K562 (cell line): ENCODE data around the gene RMND5B. TPM values are rescaled to one million over a fixed set of nuclear protein-coding genes. Genes with fewer than 3 reads are reported as not detected.

Experiments
- ATAC-seq: fragments of 200-7000 bp; cut with Tn5 transposase; 3 replicates; pipeline ENCODE4 v1.9.1; 2020; ENCODE audit warnings: moderate library complexity
- BruUV-seq: library from RNA; stranded (reverse); fragments of 400-500 nt; replicated peaks from 2 replicates; lab custom pipeline; 2021; lab: Mats Ljungman, UMichigan
- CTCF ChIA-PET: fragments of 300-600 bp; formaldehyde crosslinking; extraction: SDS; loops from one replicate; lab custom pipeline; 2021; ENCODE audit warnings: low intra/inter-chr PET ratio; lab: Yijun Ruan, JAX
- POLR2A ChIA-PET: fragments of 300-600, 350-650 bp; sonication (Branson Sonifier 250); formaldehyde crosslinking; extraction: SDS; loops from one replicate; lab custom pipeline; 2021; ENCODE audit warnings: antibody characterized with exemption, inconsistent platforms; lab: Yijun Ruan, JAX
- DNase-seq, 4 experiments: peaks; one replicate each; pipeline versions ENCODE4 v3.0.0 to v3.0.0-alpha.2; 2011 to 2018; ENCODE audit warnings: low spot score in 3 of 4, mixed read lengths in 3 of 4; ENCODE audit errors: extremely low read depth in 1 of 4
- FAIRE-seq: peaks from 2 replicates; lab custom pipeline; 2011; peaks lifted over from hg19 to GRCh38; lab: Jason Lieb, UNC
- H2AFZ ChIP-seq: 2 replicates; pipeline ENCODE4 v1.6.0; 2011; ENCODE audit warnings: low read depth, low read length, control low read depth, inconsistent platforms
- H3K27ac ChIP-seq: fragments of 200-600 bp; 3 replicates; pipeline ENCODE4 v1.8.0; 2011; ENCODE audit warnings: low read depth, mild to moderate bottlenecking, control low read depth, inconsistent platforms, low read length, moderate library complexity, mixed read lengths; ENCODE audit errors: extremely low read depth
- H3K27me3 ChIP-seq, 2 experiments: fragments of 300-600 bp in 1 of 2; 2 replicates in 1 of 2; 3 replicates in 1 of 2; pipeline versions ENCODE4 v1.6.0 to v1.8.0; 2011; ENCODE audit warnings: inconsistent platforms in 2 of 2, low read length in 2 of 2, mild to moderate bottlenecking in 1 of 2, mixed read lengths in 1 of 2, moderate library complexity in 1 of 2; ENCODE audit not compliant: control insufficient read depth in 2 of 2, insufficient read depth in 2 of 2
- H3K36me3 ChIP-seq: fragments of 300-600 bp; 3 replicates; pipeline ENCODE4 v1.8.0; 2011; ENCODE audit warnings: mild to moderate bottlenecking, low read length, inconsistent platforms; ENCODE audit not compliant: control insufficient read depth, insufficient read depth
- H3K4me1 ChIP-seq, 2 experiments: fragments of 200-600 bp in 1 of 2; replicated peaks in 1 of 2; 2 replicates in 1 of 2; 3 replicates in 1 of 2; pipeline versions ENCODE4 v1.5.1 to v1.8.0; 2011; ENCODE audit warnings: inconsistent platforms in 2 of 2, low read length in 2 of 2, mild to moderate bottlenecking in 1 of 2, mixed read lengths in 1 of 2, moderate library complexity in 1 of 2; ENCODE audit not compliant: control insufficient read depth in 2 of 2, insufficient read depth in 2 of 2
- H3K4me2 ChIP-seq: 2 replicates; pipeline ENCODE4 v1.6.1; 2011; ENCODE audit warnings: low read length, control low read depth, inconsistent platforms, mixed read lengths; ENCODE audit not compliant: insufficient read depth
- H3K4me3 ChIP-seq: fragments of 200-600 bp; sonication (generic), shearing (Covaris generic); 2 replicates; pipeline ENCODE4 v1.5.1; 2016; ENCODE audit warnings: control low read depth, inconsistent platforms
- H3K79me2 ChIP-seq: fragments of 200-600 bp; 3 replicates; pipeline ENCODE4 v1.8.0; 2011; ENCODE audit warnings: low read length, inconsistent platforms; ENCODE audit not compliant: control insufficient read depth, insufficient read depth
- H3K9ac ChIP-seq, 2 experiments: 2 replicates each; pipeline versions ENCODE4 v1.6.0 to v1.6.1; 2011; ENCODE audit warnings: low read depth in 2 of 2, low read length in 2 of 2, control low read depth in 1 of 2, inconsistent platforms in 1 of 2, mild to moderate bottlenecking in 1 of 2, mixed read lengths in 1 of 2; ENCODE audit not compliant: insufficient read depth in 1 of 2
- H3K9me1 ChIP-seq: one replicate; pipeline ENCODE4 v1.6.0; 2011; ENCODE audit warnings: inconsistent platforms, mild to moderate bottlenecking, low read length, moderate library complexity; ENCODE audit not compliant: control insufficient read depth, insufficient read depth
- H3K9me3 ChIP-seq: replicated peaks from 2 replicates; pipeline ENCODE4 v1.5.1; 2011; ENCODE audit warnings: low read depth, low read length, inconsistent platforms; ENCODE audit not compliant: control insufficient read depth, insufficient read depth
- H4K20me1 ChIP-seq: replicated peaks from 2 replicates; pipeline ENCODE4 v1.6.1; 2011; ENCODE audit warnings: low read length, inconsistent platforms, mixed read lengths; ENCODE audit not compliant: control insufficient read depth, insufficient read depth
- CBFB ChIP-seq: sonication (generic); formaldehyde crosslinking; IDR thresholded peaks from 2 replicates; pipeline ENCODE4 v1.4.0; 2020; ENCODE audit warnings: mild to moderate bottlenecking, missing genetic modification reagents
- MYNN ChIP-seq, 2 experiments: sonication (generic); formaldehyde crosslinking in 1 of 2; IDR thresholded peaks; 2 replicates each; pipeline versions ENCODE4 v1.5.0 to v1.6.1; 2016 to 2020; ENCODE audit warnings: antibody characterized with exemption in 1 of 2, missing genetic modification reagents in 1 of 2
- SIN3B ChIP-seq: fragments of 450-650 bp; IDR thresholded peaks from 2 replicates; pipeline ENCODE4 v1.6.1; 2017; ENCODE audit warnings: low read depth, mild to moderate bottlenecking, moderate library complexity
- TAF7 ChIP-seq: fragments of 450-650 bp; IDR thresholded peaks from 2 replicates; pipeline ENCODE4 v1.6.1; 2016; ENCODE audit warnings: missing genetic modification characterization, missing compliant biosample characterization
- ZNF311 ChIP-seq: fragments of 250-450 bp; sonication (Bioruptor Pico); IDR thresholded peaks from 2 replicates; pipeline ENCODE4 v1.4.0; 2020; ENCODE audit warnings: mild to moderate bottlenecking, moderate library complexity
- WGBS: fragments of 100-300 bp; shearing (Covaris generic); methylation state at CpG from one replicate; pipeline ENCODE4 v1.1.6; 2016; ENCODE audit warnings: low coverage, mixed read lengths; ENCODE audit not compliant: insufficient coverage; ENCODE audit errors: missing lambda C conversion rate; 5-methylcytosine and 5-hydroxymethylcytosine counted together
- in situ Hi-C: fragments of 300-500 bp; cut with MboI; formaldehyde crosslinking; loops from 4 replicates; pipeline ENCODE4 v1.15.0; 2018; ENCODE audit warnings: inconsistent platforms, mixed read lengths
- intact Hi-C: fragments of 100-400 bp; cut with micrococcal nuclease; formaldehyde crosslinking; loops from 2 replicates; pipeline ENCODE4 v1.14.2; 2022
- polyA plus RNA-seq, 8 experiments: library from polyadenylated mRNA; depleted of rRNA in 4 of 8; stranded (reverse) in 5 of 8; unstranded in 3 of 8; fragments of >200 nt; fragmentation: Nextera tagmentation in 2 of 8; fragmentation: Illumina TruSeq in 1 of 8; extraction: Ambion mirVana in 2 of 8; extraction: Trizol in 1 of 8; gene quantifications; 2 replicates each; pipeline versions ENCODE4 v1.2.1 to v1.2.3, GENCODE V29; 2011 to 2014; ENCODE audit warnings: inconsistent platforms in 1 of 8, missing spikeins in 1 of 8
- total RNA-seq, 7 experiments: library from RNA; depleted of rRNA in 6 of 7; stranded (reverse); fragments of >200 nt in 6 of 7; fragmentation: Illumina TruSeq in 2 of 7; extraction: Trizol in 2 of 7; gene quantifications; 2 replicates each; pipeline versions ENCODE4 v1.2.1 to v1.2.3, GENCODE V29; 2011 to 2021; ENCODE audit warnings: low replicate concordance in 1 of 7
- TF ChIP-seq, protein P1 (sequence below): sonication (generic); formaldehyde crosslinking; IDR thresholded peaks from 2 replicates; pipeline ENCODE4 v1.8.1; 2023; ENCODE audit warnings: mild to moderate bottlenecking, missing genetic modification reagents
- TF ChIP-seq, protein P2 (sequence below): conservative IDR thresholded peaks from 2 replicates; pipeline ENCODE4 v1.6.1; 2011; ENCODE audit warnings: low read depth, mild to moderate bottlenecking, low read length; ENCODE audit not compliant: control insufficient read depth
- TF ChIP-seq, protein P3 (sequence below): IDR thresholded peaks from 3 replicates; pipeline ENCODE4 v1.6.1; 2011; ENCODE audit warnings: borderline replicate concordance, mild to moderate bottlenecking, moderate library complexity; ENCODE audit not compliant: insufficient read length; ENCODE audit errors: extremely low read depth
- TF ChIP-seq, protein P4 (sequence below): fragments of 450-650 bp; IDR thresholded peaks from 2 replicates; pipeline ENCODE4 v1.6.1; 2016

RMND5B gene
- total and polyA plus RNA-seq, 9 of the 15 experiments (the other 6 are each of a cell fraction or from before 2014, with no cell fraction given) = 2.6 to 57.0 (median 28.3) TPM

DNA sequence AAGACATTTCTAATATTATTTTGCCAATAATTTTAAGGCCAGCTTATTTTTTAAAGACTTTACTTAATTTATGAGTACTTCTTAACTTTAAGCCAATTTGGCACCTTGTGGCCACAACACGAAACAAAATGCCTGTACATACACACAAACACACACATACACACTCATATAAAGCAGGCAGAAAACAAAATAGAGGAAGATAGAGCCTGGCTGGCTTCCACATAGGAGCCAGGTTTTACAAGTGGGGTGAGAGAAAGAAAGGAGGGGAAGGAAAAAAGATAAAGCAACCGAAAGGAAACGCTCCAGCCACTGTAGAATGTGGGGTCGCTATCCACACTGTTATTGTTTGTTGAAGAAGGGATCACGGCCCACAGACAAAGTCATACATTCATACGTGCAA, 46.0 kb downstream of the RMND5B start:
- FAIRE-seq = no peak

More for the DNA sequence above, 46.0 kb downstream of the RMND5B start:
- Histone ChIP-seq H3K27ac (no peak overlapping the region), H3K36me3 (no peaks in the 10 kb centered on the region), H3K9ac (no peak overlapping the region), H3K79me2 (no peaks in the 10 kb centered on the region), H3K9me3 (0 out of 2 replicates have a peak, but pooled peaks cover 2% of the 10 kb centered on the region), H2AFZ (peak overlapping the region; percentile 68), H3K4me2 (no peak overlapping the region), H3K4me1 (peaks cover 5 to 8% of the 10 kb centered on the region in 2 experiments; a peak in 4 of 5 replicates), H3K9me1 (no peaks in the 10 kb centered on the region), H4K20me1 (no peaks in the 10 kb centered on the region), H3K4me3 (no peak overlapping the region), H3K27me3 (no peaks in the 10 kb centered on the region)
- ChIA-PET CTCF (no interaction called here), POLR2A (interaction anchor here (1.1 to 1.5 kb wide), 3 partner anchors 27 to 29 kb away, joined by 3 to 4 read pairs (median 4); partner anchors contain the start of gene HNRNPAB)
- TF ChIP-seq, protein P1, sequence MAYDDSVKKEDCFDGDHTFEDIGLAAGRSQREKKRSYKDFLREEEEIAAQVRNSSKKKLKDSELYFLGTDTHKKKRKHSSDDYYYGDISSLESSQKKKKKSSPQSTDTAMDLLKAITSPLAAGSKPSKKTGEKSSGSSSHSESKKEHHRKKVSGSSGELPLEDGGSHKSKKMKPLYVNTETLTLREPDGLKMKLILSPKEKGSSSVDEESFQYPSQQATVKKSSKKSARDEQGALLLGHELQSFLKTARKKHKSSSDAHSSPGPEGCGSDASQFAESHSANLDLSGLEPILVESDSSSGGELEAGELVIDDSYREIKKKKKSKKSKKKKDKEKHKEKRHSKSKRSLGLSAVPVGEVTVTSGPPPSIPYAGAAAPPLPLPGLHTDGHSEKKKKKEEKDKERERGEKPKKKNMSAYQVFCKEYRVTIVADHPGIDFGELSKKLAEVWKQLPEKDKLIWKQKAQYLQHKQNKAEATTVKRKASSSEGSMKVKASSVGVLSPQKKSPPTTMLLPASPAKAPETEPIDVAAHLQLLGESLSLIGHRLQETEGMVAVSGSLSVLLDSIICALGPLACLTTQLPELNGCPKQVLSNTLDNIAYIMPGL (CRISPR knock-in tag) = no peak
- TF ChIP-seq SIN3B = no peak
- TF ChIP-seq, protein P2, sequence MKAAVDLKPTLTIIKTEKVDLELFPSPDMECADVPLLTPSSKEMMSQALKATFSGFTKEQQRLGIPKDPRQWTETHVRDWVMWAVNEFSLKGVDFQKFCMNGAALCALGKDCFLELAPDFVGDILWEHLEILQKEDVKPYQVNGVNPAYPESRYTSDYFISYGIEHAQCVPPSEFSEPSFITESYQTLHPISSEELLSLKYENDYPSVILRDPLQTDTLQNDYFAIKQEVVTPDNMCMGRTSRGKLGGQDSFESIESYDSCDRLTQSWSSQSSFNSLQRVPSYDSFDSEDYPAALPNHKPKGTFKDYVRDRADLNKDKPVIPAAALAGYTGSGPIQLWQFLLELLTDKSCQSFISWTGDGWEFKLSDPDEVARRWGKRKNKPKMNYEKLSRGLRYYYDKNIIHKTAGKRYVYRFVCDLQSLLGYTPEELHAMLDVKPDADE = no peak
- TF ChIP-seq, protein P3, sequence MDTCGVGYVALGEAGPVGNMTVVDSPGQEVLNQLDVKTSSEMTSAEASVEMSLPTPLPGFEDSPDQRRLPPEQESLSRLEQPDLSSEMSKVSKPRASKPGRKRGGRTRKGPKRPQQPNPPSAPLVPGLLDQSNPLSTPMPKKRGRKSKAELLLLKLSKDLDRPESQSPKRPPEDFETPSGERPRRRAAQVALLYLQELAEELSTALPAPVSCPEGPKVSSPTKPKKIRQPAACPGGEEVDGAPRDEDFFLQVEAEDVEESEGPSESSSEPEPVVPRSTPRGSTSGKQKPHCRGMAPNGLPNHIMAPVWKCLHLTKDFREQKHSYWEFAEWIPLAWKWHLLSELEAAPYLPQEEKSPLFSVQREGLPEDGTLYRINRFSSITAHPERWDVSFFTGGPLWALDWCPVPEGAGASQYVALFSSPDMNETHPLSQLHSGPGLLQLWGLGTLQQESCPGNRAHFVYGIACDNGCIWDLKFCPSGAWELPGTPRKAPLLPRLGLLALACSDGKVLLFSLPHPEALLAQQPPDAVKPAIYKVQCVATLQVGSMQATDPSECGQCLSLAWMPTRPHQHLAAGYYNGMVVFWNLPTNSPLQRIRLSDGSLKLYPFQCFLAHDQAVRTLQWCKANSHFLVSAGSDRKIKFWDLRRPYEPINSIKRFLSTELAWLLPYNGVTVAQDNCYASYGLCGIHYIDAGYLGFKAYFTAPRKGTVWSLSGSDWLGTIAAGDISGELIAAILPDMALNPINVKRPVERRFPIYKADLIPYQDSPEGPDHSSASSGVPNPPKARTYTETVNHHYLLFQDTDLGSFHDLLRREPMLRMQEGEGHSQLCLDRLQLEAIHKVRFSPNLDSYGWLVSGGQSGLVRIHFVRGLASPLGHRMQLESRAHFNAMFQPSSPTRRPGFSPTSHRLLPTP = no peak
- no peak for TF ChIP-seq MYNN (IDR thresholded peaks at IDR 0.05)
- TF ChIP-seq MYNN (CRISPR knock-in tag; IDR thresholded peaks at IDR 0.05) = no peak
- TF ChIP-seq, protein P4, sequence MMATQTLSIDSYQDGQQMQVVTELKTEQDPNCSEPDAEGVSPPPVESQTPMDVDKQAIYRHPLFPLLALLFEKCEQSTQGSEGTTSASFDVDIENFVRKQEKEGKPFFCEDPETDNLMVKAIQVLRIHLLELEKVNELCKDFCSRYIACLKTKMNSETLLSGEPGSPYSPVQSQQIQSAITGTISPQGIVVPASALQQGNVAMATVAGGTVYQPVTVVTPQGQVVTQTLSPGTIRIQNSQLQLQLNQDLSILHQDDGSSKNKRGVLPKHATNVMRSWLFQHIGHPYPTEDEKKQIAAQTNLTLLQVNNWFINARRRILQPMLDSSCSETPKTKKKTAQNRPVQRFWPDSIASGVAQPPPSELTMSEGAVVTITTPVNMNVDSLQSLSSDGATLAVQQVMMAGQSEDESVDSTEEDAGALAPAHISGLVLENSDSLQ = no peak
- no peak for TF ChIP-seq TAF7 (tag)
- TF ChIP-seq ZNF311 (CRISPR knock-in tag) = no peak
- no peak for TF ChIP-seq CBFB
- 19% methylated on average over 6 of the region's 6 CpGs for WGBS
- intact Hi-C loops (no loop called here), in situ Hi-C loops (no loop called here)
- ATAC-seq (no peak), DNase-seq (no peak)
- BruUV-seq = no TSS peak
